ENCODE data around the gene UMODL1. TPM values are rescaled to one million over a fixed set of nuclear protein-coding genes. Genes with fewer than 3 reads are reported as not detected.

The UMODL1 gene
- total RNA-seq, 2 experiments from 2014 or later: 0.26 to 0.30 TPM

- DNase-seq (no peak), ATAC-seq (ENCODE audit: low read depth) (no peak)
- no peaks in the 10 kb centered on the region for H3K36me3 Mint-ChIP-seq
- no peaks in the 10 kb centered on the region for H3K4me1 Mint-ChIP-seq
- H3K9me3 Mint-ChIP-seq: no peaks in the 10 kb centered on the region
- H3K27ac Mint-ChIP-seq: no peak overlapping the region
- POLR2A ChIA-PET: no interaction called here
- no peak overlapping the region for H3K4me3 Mint-ChIP-seq
- H3K27me3 Mint-ChIP-seq: no peaks in the 10 kb centered on the region
These were observed 39.9 kb upstream of the UMODL1 start for GRCh38 chr21:42031241-42031640.

GRCh38 chr21:42031816-42032215, 39.3 kb upstream of the UMODL1 start:
- DNase-seq (no peak), ATAC-seq (ENCODE audit: low read depth) (no peak)
- Mint-ChIP-seq H3K27ac (no peak overlapping the region), H3K36me3 (no peaks in the 10 kb centered on the region), H3K9me3 (no peaks in the 10 kb centered on the region), H3K4me1 (no peaks in the 10 kb centered on the region), H3K27me3 (no peaks in the 10 kb centered on the region), H3K4me3 (no peak overlapping the region)
- POLR2A ChIA-PET: no interaction called here

GRCh38 chr21:42032266-42032665, 38.9 kb upstream of the UMODL1 start:
- Mint-ChIP-seq H3K27ac (no peak overlapping the region), H3K4me1 (no peaks in the 10 kb centered on the region), H3K4me3 (no peak overlapping the region), H3K9me3 (peaks cover 2% of the 10 kb centered on the region), H3K36me3 (no peaks in the 10 kb centered on the region), H3K27me3 (no peaks in the 10 kb centered on the region)
- DNase-seq: no peak
- POLR2A ChIA-PET: no interaction called here
- no peak for ATAC-seq (ENCODE audit: low read depth)

GRCh38 chr21:42032968-42033367, 38.1 kb upstream of the UMODL1 start:
- no peaks in the 10 kb centered on the region for H3K27me3 Mint-ChIP-seq
- POLR2A ChIA-PET: no interaction called here
- ATAC-seq (ENCODE audit: low read depth) (no peak), DNase-seq (no peak)
- H3K36me3 Mint-ChIP-seq: no peaks in the 10 kb centered on the region
- no peak overlapping the region for H3K27ac Mint-ChIP-seq
- H3K4me1 Mint-ChIP-seq: peaks cover 2% of the 10 kb centered on the region
- peaks cover 3% of the 10 kb centered on the region for H3K9me3 Mint-ChIP-seq
- no peak overlapping the region for H3K4me3 Mint-ChIP-seq

- DNase-seq: no peak
- Mint-ChIP-seq H3K27ac (no peak overlapping the region), H3K4me1 (peaks cover 2% of the 10 kb centered on the region), H3K4me3 (no peak overlapping the region), H3K9me3 (peaks cover 3% of the 10 kb centered on the region), H3K27me3 (peaks cover 2% of the 10 kb centered on the region), H3K36me3 (no peaks in the 10 kb centered on the region)
- no peak for ATAC-seq (ENCODE audit: low read depth)
- POLR2A ChIA-PET: no interaction called here
These were observed 34.8 kb upstream of the UMODL1 start for GRCh38 chr21:42036313-42036712.

- no peak for DNase-seq
- no peak overlapping the region for H3K27ac Mint-ChIP-seq
- peaks cover 2% of the 10 kb centered on the region for H3K27me3 Mint-ChIP-seq
- peaks cover 2% of the 10 kb centered on the region for H3K4me1 Mint-ChIP-seq
- no peak overlapping the region for H3K4me3 Mint-ChIP-seq
- H3K9me3 Mint-ChIP-seq: peaks cover 3% of the 10 kb centered on the region
- H3K36me3 Mint-ChIP-seq: no peaks in the 10 kb centered on the region
- POLR2A ChIA-PET: no interaction called here
- no peak for ATAC-seq (ENCODE audit: low read depth)
These were observed 33.6 kb upstream of the UMODL1 start for GRCh38 chr21:42037516-42037915.

- POLR2A ChIA-PET: no interaction called here
- Mint-ChIP-seq H3K4me1 (peaks cover 2% of the 10 kb centered on the region), H3K4me3 (no peak overlapping the region)
These were observed 33.2 kb upstream of the UMODL1 start for GRCh38 chr21:42037943-42038342.

GRCh38 chr21:42038393-42038792, 32.7 kb upstream of the UMODL1 start:
- POLR2A ChIA-PET: no interaction called here
- H3K9me3 Mint-ChIP-seq: peaks cover 3% of the 10 kb centered on the region
- DNase-seq (no peak), ATAC-seq (ENCODE audit: low read depth) (no peak)
- H3K36me3 Mint-ChIP-seq: no peaks in the 10 kb centered on the region
- H3K27ac Mint-ChIP-seq: no peak overlapping the region
- H3K4me1 Mint-ChIP-seq: peaks cover 2% of the 10 kb centered on the region
- peaks cover 2% of the 10 kb centered on the region for H3K27me3 Mint-ChIP-seq
- no peak overlapping the region for H3K4me3 Mint-ChIP-seq

More at GRCh38 chr21:42037943-42038342, 33.2 kb upstream of the UMODL1 start:
- ATAC-seq (ENCODE audit: low read depth): no peak
- Mint-ChIP-seq H3K36me3 (no peaks in the 10 kb centered on the region), H3K27me3 (peaks cover 2% of the 10 kb centered on the region), H3K9me3 (peaks cover 3% of the 10 kb centered on the region), H3K27ac (no peak overlapping the region)
- no peak for DNase-seq

- H3K27ac Mint-ChIP-seq: no peak overlapping the region
These were observed 32.2 kb upstream of the UMODL1 start for GRCh38 chr21:42038826-42039425.

GRCh38 chr21:42039470-42039901, 31.6 kb upstream of the UMODL1 start:
- Mint-ChIP-seq H3K4me3 (no peak overlapping the region), H3K4me1 (peaks cover 2% of the 10 kb centered on the region), H3K36me3 (no peaks in the 10 kb centered on the region), H3K9me3 (peaks cover 3% of the 10 kb centered on the region), H3K27me3 (peaks cover 2% of the 10 kb centered on the region), H3K27ac (no peak overlapping the region)
- no peak for DNase-seq
- POLR2A ChIA-PET: no interaction called here
- ATAC-seq (ENCODE audit: low read depth): no peak

More at GRCh38 chr21:42038826-42039425, 32.2 kb upstream of the UMODL1 start:
- H3K9me3 Mint-ChIP-seq: peaks cover 3% of the 10 kb centered on the region
- H3K4me1 Mint-ChIP-seq: peaks cover 2% of the 10 kb centered on the region
- POLR2A ChIA-PET: no interaction called here
- H3K4me3 Mint-ChIP-seq: no peak overlapping the region
- peaks cover 2% of the 10 kb centered on the region for H3K27me3 Mint-ChIP-seq
- no peak for DNase-seq
- no peak for ATAC-seq (ENCODE audit: low read depth)
- H3K36me3 Mint-ChIP-seq: no peaks in the 10 kb centered on the region

GRCh38 chr21:42039911-42040351, 31.2 kb upstream of the UMODL1 start:
- Mint-ChIP-seq H3K36me3 (no peaks in the 10 kb centered on the region), H3K27me3 (peaks cover 2% of the 10 kb centered on the region), H3K9me3 (peaks cover 3% of the 10 kb centered on the region), H3K4me1 (peaks cover 2% of the 10 kb centered on the region), H3K27ac (no peak overlapping the region), H3K4me3 (no peak overlapping the region)
- POLR2A ChIA-PET: no interaction called here
- DNase-seq (no peak), ATAC-seq (ENCODE audit: low read depth) (no peak)

- Mint-ChIP-seq H3K4me3 (no peak overlapping the region), H3K36me3 (no peaks in the 10 kb centered on the region), H3K27me3 (peaks cover 2% of the 10 kb centered on the region), H3K4me1 (peaks cover 2% of the 10 kb centered on the region), H3K27ac (no peak overlapping the region), H3K9me3 (peaks cover 3% of the 10 kb centered on the region)
- ATAC-seq (ENCODE audit: low read depth) (no peak), DNase-seq (no peak)
- POLR2A ChIA-PET: interaction anchor here (0.5 kb wide), 1 partner anchor 97 kb away, joined by 4 read pairs; no protein-coding TSS in a partner anchor
These were observed 30.5 kb upstream of the UMODL1 start for GRCh38 chr21:42040411-42041180.

- Mint-ChIP-seq H3K27me3 (peaks cover 2% of the 10 kb centered on the region), H3K36me3 (no peaks in the 10 kb centered on the region), H3K4me3 (no peak overlapping the region), H3K9me3 (peaks cover 3% of the 10 kb centered on the region), H3K27ac (no peak overlapping the region), H3K4me1 (peaks cover 2% of the 10 kb centered on the region)
- DNase-seq (no peak), ATAC-seq (ENCODE audit: low read depth) (no peak)
- POLR2A ChIA-PET: interaction anchor here (0.5 kb wide), 1 partner anchor 97 kb away, joined by 4 read pairs; no protein-coding TSS in a partner anchor
These were observed 29.9 kb upstream of the UMODL1 start for GRCh38 chr21:42041246-42041645.

- no peak overlapping the region for H3K4me3 Mint-ChIP-seq
- H3K9me3 Mint-ChIP-seq: peaks cover 3% of the 10 kb centered on the region
- H3K36me3 Mint-ChIP-seq: no peaks in the 10 kb centered on the region
- H3K27ac Mint-ChIP-seq: no peak overlapping the region
- peaks cover 2% of the 10 kb centered on the region for H3K27me3 Mint-ChIP-seq
- POLR2A ChIA-PET: no interaction called here
- no peak for ATAC-seq (ENCODE audit: low read depth)
- DNase-seq: no peak
- H3K4me1 Mint-ChIP-seq: peaks cover 2% of the 10 kb centered on the region
These were observed 29.4 kb upstream of the UMODL1 start for GRCh38 chr21:42041711-42042110.

Measured in activated naive CD8-positive, alpha-beta T cell treated with anti-CD3 and anti-CD28 coated beads, Interleukin-2, amount 10 ng/mL, durations not matched to agents 7 days and 5 days (primary cell).